ENCODE data around the gene GBX1.

The GBX1 gene

DNA sequence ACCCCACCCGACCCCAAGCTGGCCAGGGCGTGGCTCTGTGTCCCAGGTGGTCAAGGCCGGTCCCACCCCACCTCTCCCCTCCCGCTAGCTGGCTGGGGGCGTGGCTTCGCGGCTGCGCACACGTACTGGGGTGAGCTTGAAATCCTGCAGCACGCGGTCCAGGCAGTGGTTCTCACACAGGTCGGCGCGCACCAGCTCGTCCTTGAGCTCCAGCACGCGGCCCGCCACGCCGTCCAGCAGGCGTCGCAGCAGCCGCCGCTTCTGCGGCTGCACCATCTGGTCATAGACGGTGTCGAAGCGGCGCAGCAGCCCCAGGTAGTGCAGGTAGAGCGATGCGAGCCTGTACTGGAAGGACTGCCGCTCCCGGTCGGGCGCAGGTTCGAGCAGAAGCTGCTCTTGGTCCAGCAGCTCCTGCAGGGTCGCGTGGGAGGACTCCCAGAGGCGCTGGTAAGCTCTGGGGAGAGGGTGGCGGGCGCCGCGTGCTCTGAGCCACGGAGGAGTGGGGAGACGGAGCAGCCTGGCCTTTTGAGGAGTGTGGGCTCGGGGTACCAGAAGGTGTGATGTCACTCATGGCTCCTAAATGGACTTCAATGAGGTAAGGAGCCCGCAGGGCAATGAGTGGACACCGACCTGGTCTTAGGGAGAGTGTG is 37.0 kb upstream of the GBX1 start:
- H3K4me3 ChIP-seq (ENCODE audit: low read depth, low read length): no peak overlapping the region
- no peak for DNase-seq (ENCODE audit: low read depth)
- TF ChIP-seq, protein P1, sequence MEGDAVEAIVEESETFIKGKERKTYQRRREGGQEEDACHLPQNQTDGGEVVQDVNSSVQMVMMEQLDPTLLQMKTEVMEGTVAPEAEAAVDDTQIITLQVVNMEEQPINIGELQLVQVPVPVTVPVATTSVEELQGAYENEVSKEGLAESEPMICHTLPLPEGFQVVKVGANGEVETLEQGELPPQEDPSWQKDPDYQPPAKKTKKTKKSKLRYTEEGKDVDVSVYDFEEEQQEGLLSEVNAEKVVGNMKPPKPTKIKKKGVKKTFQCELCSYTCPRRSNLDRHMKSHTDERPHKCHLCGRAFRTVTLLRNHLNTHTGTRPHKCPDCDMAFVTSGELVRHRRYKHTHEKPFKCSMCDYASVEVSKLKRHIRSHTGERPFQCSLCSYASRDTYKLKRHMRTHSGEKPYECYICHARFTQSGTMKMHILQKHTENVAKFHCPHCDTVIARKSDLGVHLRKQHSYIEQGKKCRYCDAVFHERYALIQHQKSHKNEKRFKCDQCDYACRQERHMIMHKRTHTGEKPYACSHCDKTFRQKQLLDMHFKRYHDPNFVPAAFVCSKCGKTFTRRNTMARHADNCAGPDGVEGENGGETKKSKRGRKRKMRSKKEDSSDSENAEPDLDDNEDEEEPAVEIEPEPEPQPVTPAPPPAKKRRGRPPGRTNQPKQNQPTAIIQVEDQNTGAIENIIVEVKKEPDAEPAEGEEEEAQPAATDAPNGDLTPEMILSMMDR (IDR thresholded peaks at IDR 0.05; ENCODE audit: control insufficient read depth, extremely low read depth, insufficient read depth): peak; percentile 28

DNA sequence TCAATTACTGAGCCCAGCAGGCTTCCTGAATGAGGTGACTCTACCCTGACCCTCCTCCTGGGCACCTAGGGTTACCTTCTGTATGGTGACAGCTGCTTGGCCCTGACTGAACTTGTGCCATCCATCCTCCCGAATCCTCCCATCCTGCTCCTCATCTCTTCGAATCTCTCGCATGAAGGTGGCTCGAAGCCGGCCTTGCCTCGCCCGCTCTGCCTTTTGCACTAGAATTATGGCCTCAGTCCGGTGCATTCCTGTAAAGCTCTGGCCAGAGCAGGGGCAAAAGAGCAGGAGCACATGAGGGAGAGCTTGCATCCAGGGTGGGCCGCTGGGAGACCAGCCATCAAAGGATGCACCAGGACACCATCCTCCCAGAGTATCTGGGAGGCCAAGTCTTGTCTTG is 35.3 kb upstream of the GBX1 start:
- TF ChIP-seq, protein P1 (IDR thresholded peaks at IDR 0.05; ENCODE audit: control insufficient read depth, extremely low read depth, insufficient read depth): no peak
- no peak for DNase-seq (ENCODE audit: low read depth)
- no peak overlapping the region for H3K4me3 ChIP-seq (ENCODE audit: low read depth, low read length)

DNA sequence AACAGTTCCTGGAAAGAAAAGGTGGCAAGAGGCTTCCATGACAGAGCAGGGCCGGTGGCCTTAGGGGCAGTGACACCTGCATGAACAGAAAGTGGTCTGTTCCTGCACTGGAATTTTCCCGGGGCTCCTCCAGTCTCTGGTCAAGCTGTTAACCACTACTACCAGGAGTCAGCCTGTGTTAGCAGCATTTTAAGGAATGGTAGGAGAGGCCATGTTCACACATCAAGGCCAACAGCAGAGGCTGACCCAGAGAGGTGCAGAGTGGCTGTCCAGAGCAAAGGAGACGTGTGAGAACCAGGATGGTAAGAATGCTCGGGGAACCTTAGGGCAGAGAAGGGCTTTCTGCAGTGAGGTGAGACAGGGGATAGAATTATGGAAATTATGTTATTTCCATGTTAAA is 34.3 kb upstream of the GBX1 start:
- H3K4me3 ChIP-seq (ENCODE audit: low read depth, low read length): no peak overlapping the region
- no peak for DNase-seq (ENCODE audit: low read depth)
- TF ChIP-seq, protein P1 (IDR thresholded peaks at IDR 0.05; ENCODE audit: control insufficient read depth, extremely low read depth, insufficient read depth): no peak

DNA sequence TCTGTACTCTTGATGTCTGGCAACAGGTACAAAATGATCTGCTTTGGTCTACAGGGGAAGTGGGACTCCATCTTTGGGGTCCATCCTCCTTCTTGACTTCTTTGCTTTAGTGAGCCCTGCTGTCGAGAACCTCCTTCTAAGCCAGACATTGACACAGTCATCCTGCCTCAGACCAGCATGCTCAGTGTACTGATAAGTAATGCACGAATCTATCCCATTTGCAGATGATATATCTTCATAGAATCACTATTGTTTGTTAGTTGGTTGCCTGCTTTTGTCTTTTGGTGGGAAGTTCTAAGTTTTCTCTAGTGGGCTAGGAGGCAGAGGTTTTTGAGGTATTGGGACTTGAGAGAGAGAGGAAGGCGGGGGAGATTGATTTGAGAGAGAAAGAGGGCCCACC is 33.9 kb upstream of the GBX1 start:
- H3K4me3 ChIP-seq (ENCODE audit: low read depth, low read length): no peak overlapping the region
- no peak for DNase-seq (ENCODE audit: low read depth)
- TF ChIP-seq, protein P1 (IDR thresholded peaks at IDR 0.05; ENCODE audit: control insufficient read depth, extremely low read depth, insufficient read depth): no peak

DNA sequence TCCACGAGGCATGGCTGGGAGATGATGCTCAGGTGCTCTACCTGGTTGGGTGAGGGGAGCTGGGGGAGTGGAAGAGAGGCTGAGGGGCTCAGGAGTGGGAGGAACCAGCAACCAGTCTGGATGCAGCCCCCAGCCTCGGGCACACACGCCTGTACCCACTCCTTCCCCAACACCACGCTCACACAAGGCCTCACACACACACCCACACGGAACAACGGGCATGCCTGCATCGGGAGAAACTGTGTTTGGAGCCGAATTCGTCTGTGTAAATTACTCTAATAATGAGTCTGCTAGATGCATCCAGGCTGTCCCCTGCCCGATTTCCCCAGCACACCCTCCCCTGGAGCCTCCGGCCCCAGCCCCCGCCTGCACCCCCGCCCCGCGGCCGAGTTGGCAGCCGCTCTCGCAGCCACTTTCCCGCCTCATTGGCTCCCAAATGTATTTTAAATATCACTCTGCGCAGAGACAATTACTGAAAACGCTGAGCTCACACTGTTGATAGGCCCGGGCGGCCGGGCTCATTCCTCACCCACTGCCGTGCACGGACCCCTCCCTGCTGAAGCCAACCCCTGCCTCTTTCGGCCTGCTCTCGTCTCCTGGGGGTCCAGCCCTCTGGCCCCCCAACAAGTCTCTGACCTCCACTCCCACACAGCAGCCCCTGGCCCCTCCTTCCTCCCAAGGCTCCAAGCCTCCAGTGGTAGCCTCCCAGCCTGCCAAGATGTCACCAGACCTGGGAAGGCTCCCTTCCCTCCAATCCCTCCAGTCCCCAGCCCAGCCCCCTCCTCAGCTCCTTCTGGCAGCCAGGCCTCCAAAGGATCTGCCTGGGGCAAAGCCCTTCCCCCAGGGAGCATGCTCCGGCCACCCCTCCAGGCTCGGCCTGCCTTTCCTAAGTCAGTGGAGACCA is 31.7 kb upstream of the GBX1 start:
- DNase-seq (ENCODE audit: low read depth): no peak
- TF ChIP-seq, protein P1 (IDR thresholded peaks at IDR 0.05; ENCODE audit: control insufficient read depth, extremely low read depth, insufficient read depth): no peak
- H3K4me3 ChIP-seq (ENCODE audit: low read depth, low read length): no peak overlapping the region

DNA sequence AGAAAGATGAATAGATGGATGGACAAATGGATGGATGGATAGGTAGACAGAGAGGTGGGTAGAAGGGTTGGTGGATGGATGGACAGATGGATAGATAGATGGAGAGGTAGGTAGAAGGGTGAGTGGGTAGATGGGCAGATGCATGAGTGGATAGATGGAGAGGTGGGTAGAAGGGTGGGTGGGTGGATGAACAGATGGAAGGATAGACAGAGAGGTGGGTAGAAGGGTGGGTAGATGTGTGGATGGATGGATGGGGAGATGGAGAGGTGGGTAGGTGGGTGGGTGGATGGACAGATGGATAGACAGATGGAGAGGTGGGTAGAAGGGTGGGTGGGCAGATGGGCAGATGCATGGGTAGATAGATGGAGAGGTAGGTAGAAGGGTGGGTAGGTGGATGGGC is 30.4 kb upstream of the GBX1 start:
- no peak overlapping the region for H3K4me3 ChIP-seq (ENCODE audit: low read depth, low read length)
- TF ChIP-seq, protein P1 (IDR thresholded peaks at IDR 0.05; ENCODE audit: control insufficient read depth, extremely low read depth, insufficient read depth): no peak
- no peak for DNase-seq (ENCODE audit: low read depth)

Measured in LNCaP clone FGC (cell line).